HG02943 (cell line): Measurements from ENCODE around the gene HHAT.

Experiments used
- ATAC-seq: cut with Tn5 transposase; IDR thresholded peaks from one replicate; pipeline ENCODE4 v1.9.1; 2021; ENCODE audit warnings: mild to moderate bottlenecking, low read depth, moderate library complexity; ENCODE audit not compliant: unreplicated experiment

HHAT gene

DNA sequence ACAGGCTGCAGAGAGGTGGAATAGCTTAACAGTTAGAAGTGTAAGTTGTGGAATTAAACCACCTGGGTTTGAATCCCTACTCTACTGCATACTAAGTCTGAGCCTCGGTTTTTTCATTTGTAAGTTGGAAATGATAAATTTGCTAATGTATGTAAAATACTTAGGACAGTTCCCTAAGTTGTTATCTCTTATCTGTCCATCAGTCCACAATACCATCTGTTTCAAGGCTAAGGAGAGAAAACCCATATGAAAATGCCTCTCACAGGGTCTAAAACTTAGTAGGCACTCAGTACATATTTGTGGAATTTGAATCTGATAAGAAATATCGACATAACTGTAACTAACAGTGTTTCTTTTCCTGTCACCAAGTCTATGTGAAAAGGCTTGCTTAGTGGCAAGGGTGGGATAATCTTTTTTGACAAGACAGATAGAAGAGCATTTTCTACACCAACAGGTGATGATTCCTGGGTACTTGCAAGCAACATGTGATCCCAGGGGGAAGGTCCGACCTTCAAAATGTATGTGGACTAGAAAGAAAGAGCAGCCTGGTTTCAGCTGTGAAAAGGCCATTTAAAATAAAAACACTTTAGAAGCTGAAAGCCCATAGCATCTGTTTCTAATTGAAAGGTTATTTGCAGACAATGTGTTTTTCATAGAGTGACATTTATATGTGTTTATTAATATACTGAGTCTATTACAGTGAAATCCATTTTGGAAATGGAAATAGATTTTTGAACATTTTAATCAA lies 202.9 kb downstream of the HHAT start:
- no peak for ATAC-seq

- no peak for ATAC-seq
These were observed 203.5 kb downstream of the HHAT start for GRCh38 chr1:210532223-210532598.

DNA sequence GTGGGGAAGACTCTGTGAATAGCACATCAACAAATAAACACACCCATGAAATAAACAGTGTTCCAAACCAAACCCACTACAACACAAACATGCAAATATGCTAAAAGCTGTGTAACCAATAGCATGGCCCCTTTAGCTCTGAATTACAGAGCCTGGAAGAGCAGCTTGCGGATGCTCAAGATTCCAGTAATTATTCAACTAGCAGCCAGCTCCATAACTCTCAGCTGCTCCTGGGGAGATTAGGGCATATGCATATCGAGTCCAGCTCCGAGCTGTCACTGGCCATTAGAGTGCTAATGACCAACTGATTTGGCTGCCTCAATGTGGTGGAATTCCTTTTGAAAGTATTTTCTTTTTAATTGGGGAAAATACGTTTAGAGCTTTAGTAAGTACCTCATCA lies 207.1 kb downstream of the HHAT start:
- no peak for ATAC-seq

DNA sequence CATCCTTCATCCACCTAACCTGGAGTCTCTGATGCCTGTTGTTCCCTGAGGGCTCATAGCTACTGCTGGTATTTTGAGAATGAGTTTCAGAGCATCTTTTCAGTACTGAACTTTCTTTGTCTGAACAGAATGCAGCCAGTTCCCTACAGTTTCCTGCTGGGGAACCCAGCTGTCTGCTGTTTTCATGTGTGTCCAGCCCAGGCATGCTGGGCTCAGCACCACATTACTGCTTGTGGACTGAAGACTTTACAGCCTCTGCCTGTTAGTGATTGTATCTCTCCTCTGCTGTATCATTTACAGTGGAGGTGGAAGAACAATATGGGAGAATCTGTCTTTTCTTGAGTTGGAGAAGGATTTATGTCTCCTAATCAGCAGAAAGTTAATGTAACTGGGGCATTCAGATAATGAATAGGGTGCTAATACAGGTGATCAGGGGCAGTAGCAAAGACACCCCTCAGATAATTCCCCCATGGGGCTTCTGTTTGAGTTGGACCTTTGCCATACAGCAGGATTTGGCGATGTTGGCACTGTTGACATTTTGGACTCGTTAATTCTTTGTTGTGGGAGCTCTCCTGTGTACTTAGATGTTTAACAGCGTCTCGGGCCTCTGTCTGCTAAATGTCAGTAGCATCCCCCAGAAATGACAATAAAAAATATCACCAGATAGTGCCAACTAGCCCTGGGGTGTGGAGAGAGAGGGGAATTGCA lies 207.7 kb downstream of the HHAT start:
- ATAC-seq: no peak

- ATAC-seq: no peak
These were observed 211.6 kb downstream of the HHAT start for GRCh38 chr1:210540288-210540687.

DNA sequence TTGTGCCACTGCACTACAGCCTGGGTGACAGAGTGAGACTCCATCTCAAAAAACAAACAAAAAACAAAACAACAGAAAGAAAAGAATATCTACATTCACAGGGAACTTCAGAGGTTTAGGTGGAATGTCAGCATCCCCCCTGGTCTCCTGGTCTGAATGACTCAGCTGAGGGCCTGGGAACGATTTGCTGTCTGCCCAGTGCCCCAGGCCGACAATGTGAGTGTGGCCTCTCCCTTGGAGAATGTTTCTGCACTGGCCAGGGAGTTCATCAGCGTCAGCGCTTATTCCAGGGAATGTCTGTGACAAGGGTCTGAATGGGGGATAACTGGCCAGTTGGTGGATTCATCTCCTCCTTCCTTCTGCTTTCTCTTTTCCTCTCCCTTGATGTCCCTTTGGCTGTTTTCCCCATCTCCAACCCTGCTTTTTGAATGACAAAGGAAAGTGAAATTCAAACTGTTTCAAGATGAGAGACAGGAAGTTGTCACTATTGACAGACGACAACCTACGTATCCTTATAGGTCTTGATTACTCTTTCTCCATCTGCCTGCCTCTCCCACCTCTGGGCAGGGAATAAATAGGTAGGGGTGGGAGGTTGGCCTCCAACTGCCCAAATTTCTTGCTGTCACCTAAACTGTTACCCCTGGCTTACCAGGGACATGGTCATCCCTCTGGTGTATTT lies 213.1 kb downstream of the HHAT start:
- ATAC-seq: no peak

GRCh38 chr1:210551899-210552298 lies 223.2 kb downstream of the HHAT start:
- ATAC-seq: no peak

- ATAC-seq: no peak
These were observed 225.0 kb downstream of the HHAT start for GRCh38 chr1:210553711-210554110.

DNA sequence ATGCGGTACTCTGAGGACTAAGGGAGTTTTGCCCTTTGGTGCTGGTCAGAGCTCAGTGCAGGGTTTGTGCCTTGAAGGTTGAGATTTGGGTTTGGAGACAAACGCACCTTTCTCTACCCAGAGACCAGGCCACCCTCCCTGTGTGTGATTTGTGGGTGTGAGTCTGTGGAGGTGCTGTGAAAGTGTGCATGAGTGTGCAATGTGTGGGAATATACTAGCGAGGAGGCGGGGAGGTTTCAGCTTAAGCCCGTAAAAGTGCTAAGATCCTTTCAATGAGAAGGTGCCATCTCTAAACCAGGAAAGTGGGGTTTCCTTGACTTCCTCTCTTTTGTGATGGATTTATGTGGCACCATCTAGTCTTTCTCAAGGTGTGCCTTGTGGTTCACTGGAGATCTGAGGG lies 225.7 kb downstream of the HHAT start:
- no peak for ATAC-seq

GRCh38 chr1:210556475-210556874 lies 227.8 kb downstream of the HHAT start:
- no peak for ATAC-seq

- ATAC-seq: no peak
These were observed 228.8 kb downstream of the HHAT start for GRCh38 chr1:210557426-210558077.

DNA sequence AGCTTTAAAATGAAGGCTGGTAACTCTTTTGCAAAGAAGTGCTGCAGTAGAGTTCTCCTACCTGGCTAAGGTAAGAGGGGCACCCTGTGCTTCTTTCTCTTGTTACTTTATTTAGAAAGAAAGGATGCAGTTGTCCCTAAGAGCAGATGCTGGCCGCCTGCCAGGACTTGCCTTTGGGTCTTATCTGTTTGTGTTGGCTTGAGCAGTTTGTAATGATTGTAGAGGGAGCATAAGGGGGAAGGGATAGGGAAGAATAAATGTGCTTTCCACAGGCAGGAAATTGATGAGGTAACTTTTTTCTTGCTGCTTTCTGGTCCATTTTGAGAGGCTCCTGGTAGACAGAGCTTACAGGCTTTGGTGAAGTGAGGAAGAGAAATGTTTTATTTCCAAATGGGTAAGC lies 229.6 kb downstream of the HHAT start:
- no peak for ATAC-seq

DNA sequence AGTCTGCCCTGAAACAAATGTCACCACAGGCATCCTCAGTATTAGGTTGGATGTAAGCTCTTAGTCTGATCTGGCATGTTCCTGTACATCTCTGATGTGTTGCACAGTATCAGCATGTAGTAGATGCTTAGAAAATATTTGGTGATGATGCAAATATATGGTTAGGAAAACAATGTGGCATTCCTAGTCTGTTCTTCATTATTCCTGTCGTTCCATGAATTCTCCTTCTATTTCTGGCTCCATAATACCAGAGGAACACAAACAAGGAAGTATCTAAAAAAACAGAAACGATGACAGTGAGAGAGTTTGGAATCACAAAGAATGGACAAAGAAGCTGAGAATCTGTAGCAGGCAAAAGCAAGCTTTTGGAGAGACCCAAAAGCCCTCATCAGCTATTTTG lies 236.6 kb downstream of the HHAT start:
- no peak for ATAC-seq

DNA sequence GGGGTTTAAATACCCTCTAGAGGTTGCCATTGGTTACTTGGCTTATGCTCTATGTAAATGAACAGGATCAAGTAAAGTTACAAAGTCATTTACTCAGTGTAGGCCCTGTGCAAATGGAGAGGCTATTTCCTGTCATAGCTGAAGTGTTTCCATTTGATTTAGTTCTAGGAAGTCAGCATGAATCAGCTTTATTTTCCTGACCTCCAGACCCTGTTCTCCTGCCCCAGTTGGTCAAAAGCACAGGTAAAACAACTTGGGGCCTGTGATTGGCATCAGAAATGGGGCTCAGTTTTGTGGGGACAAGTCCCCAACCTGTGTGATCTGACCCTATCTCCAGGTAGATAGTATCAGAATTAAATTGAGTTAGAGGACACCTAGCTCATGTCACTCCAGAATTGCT lies 239.9 kb downstream of the HHAT start:
- no peak for ATAC-seq

DNA sequence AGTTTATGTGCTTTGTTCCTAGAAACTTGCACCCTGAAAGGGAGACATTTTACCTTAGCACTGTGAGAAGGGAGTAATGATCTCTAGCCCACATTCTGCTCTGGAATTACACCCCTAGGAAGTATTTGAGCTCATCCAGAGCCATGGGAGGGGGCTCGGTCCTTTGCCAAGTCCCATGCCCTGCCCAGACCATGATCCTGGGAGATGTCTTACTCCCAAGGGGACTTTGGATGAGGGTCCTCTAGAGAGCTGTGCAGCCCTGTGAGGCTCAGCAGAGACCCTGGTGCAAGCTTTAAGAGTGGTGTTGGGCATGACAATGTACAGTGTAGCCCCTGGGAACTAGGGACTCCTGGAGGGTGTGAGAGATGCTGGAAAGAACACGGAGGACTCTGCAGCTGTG lies 241.4 kb downstream of the HHAT start:
- no peak for ATAC-seq

DNA sequence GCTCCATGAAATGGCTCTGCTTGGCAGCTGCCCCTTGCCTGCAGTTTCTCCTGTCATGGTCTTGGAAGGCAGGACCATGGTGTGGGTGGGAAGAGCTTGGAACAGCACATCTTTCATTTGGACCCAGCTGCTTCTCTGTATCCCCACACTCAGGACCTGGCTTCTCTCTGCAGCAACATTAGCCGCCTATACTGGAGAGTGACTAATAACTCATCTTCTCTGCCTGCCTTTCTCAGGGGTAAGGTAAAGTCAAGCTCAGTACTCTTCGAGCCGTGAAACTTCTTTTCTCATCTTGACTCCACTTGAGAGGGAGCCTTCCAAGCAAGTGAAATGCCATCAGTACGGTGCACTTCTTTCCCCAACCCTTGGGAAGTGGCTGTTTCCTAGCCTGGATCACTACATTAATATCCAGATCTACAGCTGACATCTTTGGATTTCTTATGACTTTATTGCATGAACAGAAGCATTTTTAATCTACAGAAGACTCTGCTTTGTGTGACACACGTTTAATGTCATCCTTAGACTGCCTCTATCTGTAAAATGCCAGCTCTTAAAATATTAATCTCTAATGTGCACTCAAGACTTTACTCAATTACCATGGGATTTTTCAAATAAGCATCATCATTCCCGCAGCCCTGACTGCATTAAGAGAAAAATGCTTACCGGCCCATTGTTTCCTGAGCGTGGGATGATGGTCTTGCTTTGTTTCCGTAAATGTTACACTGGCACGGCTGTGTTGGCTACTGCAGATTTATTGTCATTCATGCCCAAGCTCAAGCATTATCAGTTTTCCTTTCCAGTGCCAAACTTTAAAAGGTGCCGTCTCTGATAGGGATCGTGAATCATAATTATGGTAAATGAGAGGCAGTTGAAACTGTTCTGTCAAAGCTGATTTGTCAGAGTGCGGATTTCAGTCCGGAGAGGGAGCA lies 242.9 kb downstream of the HHAT start:
- no peak for ATAC-seq

- no peak for ATAC-seq
These were observed 244.4 kb downstream of the HHAT start for GRCh38 chr1:210573141-210573540.

GRCh38 chr1:210582205-210582970 lies 253.7 kb downstream of the HHAT start:
- no peak for ATAC-seq

- ATAC-seq: no peak
These were observed 255.9 kb downstream of the HHAT start for GRCh38 chr1:210584439-210585113.
